C1 segment of cervical spinal cord (tissue), 14 donors: ENCODE results near the gene OSBPL8.
"Not testable (repeated sequence)": the region's sequence is repeated elsewhere in the genome, so short reads cannot be mapped to it uniquely, and the experiment has no call there.

Experiments
- DNase-seq, 14 donors: peaks; one replicate each; lab custom pipeline; 2025; lab: John Stamatoyannopoulos, UW

Gene OSBPL8

GRCh38 chr12:76422154-76422542 is 137.4 kb downstream of the OSBPL8 start:
- DNase-seq, result no peak

GRCh38 chr12:76421046-76421445 is 138.5 kb downstream of the OSBPL8 start:
- DNase-seq, result no peak

- no peak for DNase-seq
These were observed 139.3 kb downstream of the OSBPL8 start for GRCh38 chr12:76420222-76420621.

- DNase-seq, result no peak
These were observed 142.5 kb downstream of the OSBPL8 start for GRCh38 chr12:76417116-76417515.

- DNase-seq, result no peak
These were observed 146.4 kb downstream of the OSBPL8 start for GRCh38 chr12:76413121-76413520.

GRCh38 chr12:76410781-76411180 is 148.8 kb downstream of the OSBPL8 start:
- no peak for DNase-seq

GRCh38 chr12:76410371-76410770 is 149.2 kb downstream of the OSBPL8 start:
- no peak for DNase-seq

GRCh38 chr12:76409074-76409473 is 150.5 kb downstream of the OSBPL8 start:
- no peak for DNase-seq

GRCh38 chr12:76407710-76408109 is 151.9 kb downstream of the OSBPL8 start:
- DNase-seq, result no peak

GRCh38 chr12:76402259-76402658 is 157.3 kb downstream of the OSBPL8 start:
- no peak for DNase-seq

- no peak for DNase-seq
These were observed 159.4 kb downstream of the OSBPL8 start for GRCh38 chr12:76400136-76400535.

- no peak for DNase-seq
These were observed 160.5 kb downstream of the OSBPL8 start for GRCh38 chr12:76399040-76399439.

- no peak for DNase-seq
These were observed 161.5 kb downstream of the OSBPL8 start for GRCh38 chr12:76398106-76398505.

- no peak for DNase-seq
These were observed 168.1 kb downstream of the OSBPL8 start for GRCh38 chr12:76391461-76391860.

- no peak for DNase-seq
These were observed 172.0 kb downstream of the OSBPL8 start for GRCh38 chr12:76387614-76388013.

GRCh38 chr12:76384560-76384959 is 175.0 kb downstream of the OSBPL8 start:
- DNase-seq, result no peak

- no peak for DNase-seq
These were observed 175.6 kb downstream of the OSBPL8 start for GRCh38 chr12:76383988-76384387.

- DNase-seq, result no peak
These were observed 180.3 kb downstream of the OSBPL8 start for GRCh38 chr12:76379261-76379660.

GRCh38 chr12:76376876-76377275 is 182.7 kb downstream of the OSBPL8 start:
- not testable (repeated sequence) for DNase-seq

- no peak for DNase-seq
These were observed 183.6 kb downstream of the OSBPL8 start for GRCh38 chr12:76375939-76376338.

GRCh38 chr12:76375470-76375869 is 184.1 kb downstream of the OSBPL8 start:
- no peak for DNase-seq

GRCh38 chr12:76374386-76375020 is 185.1 kb downstream of the OSBPL8 start:
- no peak for DNase-seq

- no peak for DNase-seq
These were observed 191.3 kb downstream of the OSBPL8 start for GRCh38 chr12:76368230-76368629.

GRCh38 chr12:76366163-76366562 is 193.4 kb downstream of the OSBPL8 start:
- DNase-seq, result no peak
